Metanephros (tissue), 1 donor: ENCODE results near the gene LZTFL1. TPM values are rescaled to one million over a fixed set of nuclear protein-coding genes. Genes with fewer than 3 reads are reported as not detected.

Experiments used
- total RNA-seq: library from RNA; depleted of rRNA; stranded (reverse); fragments of >200 nt; gene quantifications from one replicate; pipeline ENCODE4 v1.2.3, GENCODE V29; 2014

Gene LZTFL1, protein sequence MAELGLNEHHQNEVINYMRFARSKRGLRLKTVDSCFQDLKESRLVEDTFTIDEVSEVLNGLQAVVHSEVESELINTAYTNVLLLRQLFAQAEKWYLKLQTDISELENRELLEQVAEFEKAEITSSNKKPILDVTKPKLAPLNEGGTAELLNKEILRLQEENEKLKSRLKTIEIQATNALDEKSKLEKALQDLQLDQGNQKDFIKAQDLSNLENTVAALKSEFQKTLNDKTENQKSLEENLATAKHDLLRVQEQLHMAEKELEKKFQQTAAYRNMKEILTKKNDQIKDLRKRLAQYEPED
- total RNA-seq: 20.7 TPM

DNA sequence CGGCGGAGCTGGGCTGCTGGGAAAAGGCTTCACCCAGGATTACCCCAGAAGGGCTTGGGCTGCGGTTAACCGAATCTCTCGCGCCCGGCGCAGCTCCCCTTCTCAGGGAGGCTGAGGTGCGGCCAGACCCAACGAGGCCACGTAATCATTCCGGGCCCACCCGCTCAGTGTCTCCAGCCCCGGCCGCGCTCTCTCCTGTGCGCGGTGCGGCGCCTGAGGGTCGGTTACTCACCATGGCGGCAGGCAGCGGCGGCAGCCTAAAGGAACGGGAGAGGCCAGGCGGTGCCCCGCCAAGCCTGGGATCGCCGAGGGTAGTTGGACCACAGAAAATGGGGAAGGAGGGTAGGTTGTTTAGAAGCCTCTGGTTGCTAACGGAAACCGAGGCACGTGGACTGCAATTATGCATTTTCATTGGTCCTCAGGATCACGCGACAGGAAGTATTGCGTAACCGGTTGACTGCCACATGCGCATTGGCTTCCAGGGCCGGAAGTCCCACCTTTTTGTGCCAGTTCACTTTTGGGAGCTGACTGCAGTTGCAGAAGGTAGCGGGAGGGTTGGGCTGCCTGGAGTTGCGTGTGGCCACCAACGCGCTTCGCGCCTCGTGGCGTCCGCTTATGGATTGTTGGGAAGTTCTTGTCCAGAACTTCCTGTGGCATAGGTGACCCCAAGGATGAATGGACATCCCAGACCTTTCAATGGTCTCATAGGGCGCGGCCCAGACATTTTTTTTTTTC lies at the start of gene LZTFL1:
TSS of gene LZTFL1 (minus strand) at position 363 of the 735 bp plus-strand sequence. CDS start at position 235, 128 bp downstream.

DNA sequence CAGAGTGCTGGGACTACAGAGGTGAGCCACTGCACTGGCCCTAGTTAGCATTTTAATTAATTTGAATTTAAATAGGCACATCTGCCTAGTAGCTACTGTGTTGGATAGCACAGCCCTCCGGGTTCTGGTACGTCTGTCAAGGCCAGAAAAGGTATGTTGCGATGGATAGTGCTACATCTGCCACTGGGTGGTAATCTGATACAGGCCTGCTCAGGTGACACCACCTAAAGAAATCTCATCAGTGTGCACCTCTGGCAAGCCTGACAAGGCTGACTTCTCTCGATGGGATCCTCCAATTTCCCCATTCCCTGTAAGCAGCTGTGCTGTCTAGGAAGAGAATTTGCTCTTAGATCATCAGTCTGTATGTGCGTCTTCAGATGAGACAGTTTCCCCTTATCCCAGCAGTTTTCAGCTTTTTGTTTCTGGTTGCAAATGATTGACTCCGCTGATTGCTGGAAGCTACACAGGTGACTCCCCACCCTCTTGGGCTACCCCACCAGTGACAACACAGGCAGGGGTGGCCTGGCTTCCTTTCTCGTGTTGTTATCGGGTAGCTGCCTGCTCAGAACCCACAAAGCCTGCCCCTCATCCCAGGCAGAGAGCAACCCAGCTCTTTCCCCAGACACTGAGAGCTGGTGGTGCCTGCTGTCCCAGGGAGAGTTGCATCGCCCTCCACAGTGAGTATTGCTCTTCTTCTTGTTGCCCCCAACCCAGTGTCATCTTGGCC lies 44.2 kb upstream of the LZTFL1 start, which contains the start of gene CCR9:
TSS of gene CCR9 (plus strand) at position 565 of the 727 bp plus-strand sequence. CDS start 8,391 bp downstream, outside the sequence.

DNA sequence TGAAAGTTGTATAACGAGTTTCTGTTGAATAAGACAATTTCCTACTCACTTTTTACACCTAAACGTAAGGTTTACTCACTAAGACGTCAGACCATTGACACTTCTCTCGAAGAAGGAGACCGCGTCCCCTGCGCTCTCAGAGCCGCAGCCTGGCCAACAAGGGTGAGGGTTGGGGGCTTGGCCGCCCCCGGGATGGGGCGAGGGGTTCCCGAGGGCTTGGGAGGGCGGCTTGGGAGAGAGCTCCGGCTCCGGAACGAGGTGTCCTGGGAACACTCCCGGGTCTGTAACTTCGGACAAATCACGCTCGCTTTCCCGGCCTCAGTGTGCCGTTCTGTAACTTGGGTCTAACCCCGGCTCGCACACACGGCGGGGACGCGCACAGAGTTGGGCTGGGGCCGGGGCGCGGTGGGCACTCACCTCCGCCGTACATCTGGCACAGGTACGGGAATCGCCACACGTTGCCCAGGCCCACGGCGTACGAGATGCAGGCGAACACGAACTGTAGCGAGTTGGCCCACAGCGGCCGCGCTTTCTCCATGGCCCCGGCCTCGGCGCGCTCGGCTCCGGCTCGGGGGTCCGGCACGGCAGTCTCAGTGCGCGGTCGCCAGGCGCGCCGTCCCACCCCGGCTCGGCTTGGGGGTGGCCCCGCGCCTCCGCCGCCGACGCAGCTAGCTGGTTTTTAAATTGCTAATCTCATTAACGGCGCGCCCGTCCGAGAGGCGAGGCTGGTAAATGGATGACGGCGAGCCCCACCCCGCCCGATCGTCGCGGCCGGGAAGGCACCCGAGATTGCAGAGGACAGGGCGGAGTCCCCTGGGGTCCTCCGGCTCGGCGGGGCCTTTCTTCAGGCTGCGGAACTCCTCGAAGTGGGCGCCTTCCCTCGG lies 45.8 kb downstream of the LZTFL1 start, which contains the start of gene SLC6A20:
TSS of gene SLC6A20 (minus strand) at position 655 of the 884 bp plus-strand sequence. CDS start at position 538, 117 bp downstream.

Other genes with a start within 250 kb of the LZTFL1 start
- gene LIMD1, start 247.4 kb downstream of the LZTFL1 start, total RNA-seq: 24.4 TPM
- gene SACM1L, start 152.7 kb downstream of the LZTFL1 start, total RNA-seq: 69.8 TPM
- 0.06 TPM for gene SLC6A20, start 45.6 kb downstream of the LZTFL1 start, total RNA-seq
- gene CCR9, start 44.4 kb upstream of the LZTFL1 start, total RNA-seq: 0.18 TPM
- 0.12 TPM for gene CXCR6, start 101.3 kb upstream of the LZTFL1 start, total RNA-seq
- gene FYCO1, start 153.7 kb upstream of the LZTFL1 start, total RNA-seq: 35.7 TPM
- 0.35 TPM for gene XCR1, start 185.4 kb upstream of the LZTFL1 start, total RNA-seq